Activated T-cell treated with anti-CD3 and anti-CD28 coated beads for 1 hour (primary cell): Measurements from ENCODE around the gene PARG.
"Not testable (repeated sequence)": the region's sequence is repeated elsewhere in the genome, so short reads cannot be mapped to it uniquely, and the experiment has no call there.

ENCODE experiments used
- DNase-seq: peaks from one replicate; pipeline ENCODE4 v3.0.0-alpha.2; 2020; ENCODE audit warnings: low read depth

The PARG gene

GRCh38 chr10:49903829-49904228 lies 38.0 kb downstream of the PARG start:
- DNase-seq = not testable (repeated sequence)

- DNase-seq = not testable (repeated sequence)
Observed at GRCh38 chr10:49900406-49900805, 41.4 kb downstream of the PARG start.

- DNase-seq = not testable (repeated sequence)
Observed at GRCh38 chr10:49899999-49900398, 41.8 kb downstream of the PARG start.

GRCh38 chr10:49890025-49890424 lies 51.8 kb downstream of the PARG start:
- DNase-seq = not testable (repeated sequence)

- DNase-seq = not testable (repeated sequence)
Observed at GRCh38 chr10:49884739-49885331, 57.0 kb downstream of the PARG start.

GRCh38 chr10:49883852-49884251 lies 58.0 kb downstream of the PARG start:
- DNase-seq = not testable (repeated sequence)

GRCh38 chr10:49882327-49882726 lies 59.5 kb downstream of the PARG start:
- not testable (repeated sequence) for DNase-seq

GRCh38 chr10:49872740-49873139 lies 69.1 kb downstream of the PARG start:
- DNase-seq = not testable (repeated sequence)

- not testable (repeated sequence) for DNase-seq
Observed at GRCh38 chr10:49871462-49871861, 70.4 kb downstream of the PARG start.

GRCh38 chr10:49859933-49860332 lies 81.9 kb downstream of the PARG start:
- DNase-seq = not testable (repeated sequence)

- not testable (repeated sequence) for DNase-seq
Observed at GRCh38 chr10:49858697-49859382, 83.0 kb downstream of the PARG start.

- DNase-seq = not testable (repeated sequence)
Observed at GRCh38 chr10:49849520-49849919, 92.3 kb downstream of the PARG start.

GRCh38 chr10:49844775-49845595 lies 96.8 kb downstream of the PARG start:
- DNase-seq = no peak

- not testable (repeated sequence) for DNase-seq
Observed at GRCh38 chr10:49842333-49842628, 99.5 kb downstream of the PARG start.

- no peak for DNase-seq
Observed at GRCh38 chr10:49841615-49842332, 100.1 kb downstream of the PARG start.

- DNase-seq = no peak
Observed at GRCh38 chr10:49837685-49838084, 104.1 kb downstream of the PARG start.

GRCh38 chr10:49837051-49837478 lies 104.8 kb downstream of the PARG start:
- no peak for DNase-seq

GRCh38 chr10:49834976-49835375 lies 106.9 kb downstream of the PARG start:
- DNase-seq = no peak

- DNase-seq = no peak
Observed at GRCh38 chr10:49834201-49834600, 107.6 kb downstream of the PARG start.

- no peak for DNase-seq
Observed at GRCh38 chr10:49833168-49833567, 108.7 kb downstream of the PARG start.

- DNase-seq = no peak
Observed at GRCh38 chr10:49831352-49832035, 110.3 kb downstream of the PARG start.

- no peak for DNase-seq
Observed at GRCh38 chr10:49830846-49831245, 111.0 kb downstream of the PARG start.
